Esophagus muscularis mucosa (tissue), 3 donors: Measurements from ENCODE around the gene OGFOD3.

ENCODE experiments used
- POLR2A ChIP-seq: fragments of 450-650 bp; IDR thresholded peaks from one replicate; pipeline ENCODE4 v1.6.1; 2017; ENCODE audit warnings: antibody characterized with exemption, moderate library complexity, mild to moderate bottlenecking, low read depth
- TF ChIP-seq, protein P1 (sequence below), 3 experiments: fragments of 200-600 bp in 2 of 3; fragments of 450-650 bp in 1 of 3; sonication (generic) in 2 of 3; IDR thresholded peaks; one replicate each; pipeline ENCODE4 v1.5.1; 2017 to 2019; ENCODE audit warnings: antibody characterized with exemption in 3 of 3, mild to moderate bottlenecking in 2 of 3, moderate library complexity in 1 of 3

DNA sequence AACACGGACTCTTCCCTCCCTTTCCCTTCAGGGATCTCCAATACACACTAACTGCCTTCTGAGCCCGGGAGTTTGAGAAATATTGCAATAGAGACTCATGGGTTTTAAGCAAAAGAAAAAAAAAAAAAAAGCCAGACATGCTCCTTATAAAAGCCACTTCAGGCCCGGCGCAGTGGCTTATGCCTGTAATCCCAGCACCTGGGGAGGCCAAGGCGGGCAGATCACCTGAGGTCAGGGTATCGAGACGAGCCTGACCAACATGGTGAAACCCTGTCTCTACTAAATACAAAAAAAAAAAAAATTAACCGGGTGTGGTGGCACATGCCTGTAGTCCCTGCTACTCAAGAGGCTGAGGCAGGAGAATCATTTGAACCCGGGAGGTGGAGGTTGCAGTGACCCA is 2.6 kb downstream of the OGFOD3 start:
- TF ChIP-seq, protein P1, sequence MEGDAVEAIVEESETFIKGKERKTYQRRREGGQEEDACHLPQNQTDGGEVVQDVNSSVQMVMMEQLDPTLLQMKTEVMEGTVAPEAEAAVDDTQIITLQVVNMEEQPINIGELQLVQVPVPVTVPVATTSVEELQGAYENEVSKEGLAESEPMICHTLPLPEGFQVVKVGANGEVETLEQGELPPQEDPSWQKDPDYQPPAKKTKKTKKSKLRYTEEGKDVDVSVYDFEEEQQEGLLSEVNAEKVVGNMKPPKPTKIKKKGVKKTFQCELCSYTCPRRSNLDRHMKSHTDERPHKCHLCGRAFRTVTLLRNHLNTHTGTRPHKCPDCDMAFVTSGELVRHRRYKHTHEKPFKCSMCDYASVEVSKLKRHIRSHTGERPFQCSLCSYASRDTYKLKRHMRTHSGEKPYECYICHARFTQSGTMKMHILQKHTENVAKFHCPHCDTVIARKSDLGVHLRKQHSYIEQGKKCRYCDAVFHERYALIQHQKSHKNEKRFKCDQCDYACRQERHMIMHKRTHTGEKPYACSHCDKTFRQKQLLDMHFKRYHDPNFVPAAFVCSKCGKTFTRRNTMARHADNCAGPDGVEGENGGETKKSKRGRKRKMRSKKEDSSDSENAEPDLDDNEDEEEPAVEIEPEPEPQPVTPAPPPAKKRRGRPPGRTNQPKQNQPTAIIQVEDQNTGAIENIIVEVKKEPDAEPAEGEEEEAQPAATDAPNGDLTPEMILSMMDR (IDR thresholded peaks at IDR 0.05): no peak
- TF ChIP-seq POLR2A: no peak
